GM23338 (cell line): ENCODE results near the gene BACH1. TPM values are rescaled to one million over a fixed set of nuclear protein-coding genes. Genes with fewer than 3 reads are reported as not detected.

Experiments
- ATAC-seq: fragments of 200-7000 bp; cut with Tn5 transposase; 3 replicates; pipeline ENCODE4 v1.9.1; 2020
- DNase-seq: peaks from one replicate; pipeline ENCODE4 v3.0.0-alpha.2; 2015; ENCODE audit warnings: low spot score
- H2AFZ ChIP-seq: fragments of 200-600 bp; sonication (generic); 2 replicates; pipeline ENCODE4 v1.8.0; 2016; ENCODE audit warnings: antibody characterized with exemption, mild to moderate bottlenecking, moderate library complexity
- H3F3A ChIP-seq: fragments of 200-600 bp; sonication (generic); replicated peaks from 2 replicates; pipeline ENCODE4 v1.8.0; 2017; ENCODE audit warnings: antibody characterized with exemption, mixed run types, low read depth
- H3K27ac ChIP-seq: fragments of 200-600 bp; sonication (generic); 2 replicates; pipeline ENCODE4 v1.6.1; 2016; ENCODE audit warnings: low read depth
- H3K27me3 ChIP-seq: fragments of 200-600 bp; sonication (generic); 2 replicates; pipeline ENCODE4 v1.8.0; 2016; ENCODE audit warnings: mild to moderate bottlenecking, mixed run types, moderate library complexity; ENCODE audit not compliant: insufficient read depth
- H3K36me3 ChIP-seq: fragments of 200-600 bp; sonication (generic); 2 replicates; pipeline ENCODE4 v1.8.0; 2016; ENCODE audit warnings: mild to moderate bottlenecking; ENCODE audit not compliant: insufficient read depth
- H3K4me1 ChIP-seq: fragments of 200-600 bp; sonication (generic); 2 replicates; pipeline ENCODE4 v1.8.0; 2016; ENCODE audit warnings: mild to moderate bottlenecking, moderate library complexity; ENCODE audit not compliant: insufficient read depth
- H3K4me2 ChIP-seq: fragments of 200-600 bp; sonication (generic); 2 replicates; pipeline ENCODE4 v1.7.1; 2017; ENCODE audit warnings: mixed run types
- H3K4me3 ChIP-seq: fragments of 200-600 bp; sonication (generic); 2 replicates; pipeline ENCODE4 v1.6.1; 2016; ENCODE audit warnings: mixed run types
- H3K79me2 ChIP-seq: fragments of 200-600 bp; sonication (generic); replicated peaks from 2 replicates; pipeline ENCODE4 v1.8.0; 2017; ENCODE audit warnings: mild to moderate bottlenecking; ENCODE audit not compliant: insufficient read depth
- H3K9me2 ChIP-seq: fragments of 200-600 bp; sonication (generic); 2 replicates; pipeline ENCODE4 v1.8.0; 2017; ENCODE audit not compliant: insufficient read depth
- H4K20me1 ChIP-seq: fragments of 200-600 bp; sonication (generic); replicated peaks from 2 replicates; pipeline ENCODE4 v1.8.0; 2017; ENCODE audit warnings: mild to moderate bottlenecking; ENCODE audit not compliant: insufficient read depth
- H3K27ac Mint-ChIP-seq: 2 replicates; pipeline ENCODE4 v1.8.0; 2020; ENCODE audit warnings: inconsistent platforms, mild to moderate bottlenecking, moderate library complexity, mixed read lengths
- H3K27me3 Mint-ChIP-seq: 3 replicates; pipeline ENCODE4 v1.8.0; 2022; ENCODE audit warnings: low read depth, mild to moderate bottlenecking, moderate library complexity, mixed read lengths, inconsistent platforms; ENCODE audit not compliant: insufficient read depth, poor library complexity
- H3K36me3 Mint-ChIP-seq: 3 replicates; pipeline ENCODE4 v1.8.0; 2021; ENCODE audit warnings: low read depth, mild to moderate bottlenecking, inconsistent platforms, moderate library complexity, mixed read lengths
- H3K4me1 Mint-ChIP-seq: 3 replicates; pipeline ENCODE4 v1.8.0; 2020; ENCODE audit warnings: mild to moderate bottlenecking, inconsistent platforms, mixed read lengths
- H3K4me3 Mint-ChIP-seq: 3 replicates; pipeline ENCODE4 v1.8.0; 2021; ENCODE audit warnings: moderate library complexity, mild to moderate bottlenecking, inconsistent platforms, mixed read lengths
- H3K9me3 Mint-ChIP-seq: 3 replicates; pipeline ENCODE4 v1.8.0; 2020; ENCODE audit warnings: moderate library complexity, mild to moderate bottlenecking, inconsistent platforms, mixed read lengths
- ETS1 ChIP-seq: IDR thresholded peaks from 2 replicates; pipeline ENCODE4 v1.6.1; 2016; ENCODE audit warnings: antibody characterized with exemption
- EZH2 ChIP-seq: fragments of 200-600 bp; sonication (generic); IDR thresholded peaks from one replicate; pipeline ENCODE4 v1.8.0; 2017; ENCODE audit warnings: antibody characterized with exemption, mild to moderate bottlenecking, low read depth; ENCODE audit not compliant: unreplicated experiment
- EZH2phosphoT487 ChIP-seq: fragments of 200-600 bp; sonication (generic); IDR thresholded peaks from one replicate; pipeline ENCODE4 v1.8.1; 2018; ENCODE audit warnings: antibody characterized with exemption; ENCODE audit not compliant: unreplicated experiment
- JUNB ChIP-seq: IDR thresholded peaks from one replicate; pipeline ENCODE4 v1.6.1; 2016; ENCODE audit warnings: antibody characterized with exemption; ENCODE audit not compliant: unreplicated experiment
- NANOG ChIP-seq: IDR thresholded peaks from 2 replicates; pipeline ENCODE4 v1.6.1; 2016; ENCODE audit warnings: antibody characterized with exemption, borderline replicate concordance
- REST ChIP-seq: IDR thresholded peaks from one replicate; pipeline ENCODE4 v1.6.1; 2018; ENCODE audit warnings: antibody characterized with exemption; ENCODE audit not compliant: unreplicated experiment
- STAT1 ChIP-seq: IDR thresholded peaks from one replicate; pipeline ENCODE4 v1.6.1; 2016; ENCODE audit warnings: antibody characterized with exemption; ENCODE audit not compliant: unreplicated experiment
- ZNF114 ChIP-seq: fragments of 250-450 bp; sonication (Bioruptor Pico); IDR thresholded peaks from 2 replicates; pipeline ENCODE4 v1.5.0; 2020; ENCODE audit warnings: mild to moderate bottlenecking, moderate library complexity
- ZNF331 ChIP-seq: fragments of 250-450 bp; sonication (Bioruptor Pico); IDR thresholded peaks from 2 replicates; pipeline ENCODE4 v1.5.0; 2020; ENCODE audit warnings: low read depth, mild to moderate bottlenecking, moderate library complexity
- polyA plus RNA-seq: library from polyadenylated mRNA; unstranded; fragments of >200 nt; fragmentation: Nextera tagmentation; extraction: Ambion mirVana; gene quantifications from 2 replicates; pipeline ENCODE4 v1.2.1, GENCODE V29; 2016
- total RNA-seq: library from RNA; depleted of rRNA; stranded (reverse); fragments of >200 nt; shearing (Covaris generic); gene quantifications from 2 replicates; pipeline ENCODE4 v1.2.3, GENCODE V29; 2014

Gene BACH1
- total and polyA plus RNA-seq, 2 experiments from 2014 or later = 18.9 to 41.2 TPM

- TF ChIP-seq ETS1 (no peak), EZH2phosphoT487 (no peak), NANOG (no peak), ZNF331 (no peak), ZNF114 (CRISPR knock-in tag) (no peak), EZH2 (no peak), JUNB (no peak)
These were observed 8.2 kb downstream of the BACH1 start (continued) for GRCh38 chr21:29306920-29307319.

- no peaks in the 10 kb centered on the region for H3K27me3 ChIP-seq
- H3K9me2 ChIP-seq = no peaks in the 10 kb centered on the region
- H3K79me2 ChIP-seq = peaks cover 100% of the 10 kb centered on the region
- ATAC-seq (no peak), DNase-seq (no peak)
- H3K4me2 ChIP-seq = no peak overlapping the region
- peaks cover 50% of the 10 kb centered on the region for H4K20me1 ChIP-seq
- no peak overlapping the region for H3K4me3 ChIP-seq
- no peak overlapping the region for H3K27ac Mint-ChIP-seq
- no peaks in the 10 kb centered on the region for H3K9me3 Mint-ChIP-seq
- H3K4me1 ChIP-seq = peaks cover 40% of the 10 kb centered on the region
- H3K36me3 ChIP-seq = no peaks in the 10 kb centered on the region
- no peaks in the 10 kb centered on the region for H3K27me3 Mint-ChIP-seq
- no peak overlapping the region for H2AFZ ChIP-seq
- H3F3A ChIP-seq = no peaks in the 10 kb centered on the region
- peaks cover 35% of the 10 kb centered on the region for H3K4me1 Mint-ChIP-seq
- no peak overlapping the region for H3K27ac ChIP-seq
- TF ChIP-seq REST (no peak), EZH2 (no peak), JUNB (no peak), STAT1 (no peak)
- peaks cover 4% of the 10 kb centered on the region; the same call in 2 of the 3 replicates for H3K36me3 Mint-ChIP-seq
- no peak overlapping the region for H3K4me3 Mint-ChIP-seq
These were observed 9.2 kb downstream of the BACH1 start for GRCh38 chr21:29307718-29308455.

GRCh38 chr21:29308456-29308783, 9.7 kb downstream of the BACH1 start:
- peaks cover 54% of the 10 kb centered on the region for H4K20me1 ChIP-seq
- TF ChIP-seq EZH2 = no peak
- TF ChIP-seq ETS1 = no peak

More at GRCh38 chr21:29308456-29308783, 9.7 kb downstream of the BACH1 start:
- Histone ChIP-seq H3F3A (no peaks in the 10 kb centered on the region), H2AFZ (no peak overlapping the region), H3K27ac (no peak overlapping the region), H3K36me3 (no peaks in the 10 kb centered on the region), H3K79me2 (peaks cover 100% of the 10 kb centered on the region), H3K27me3 (no peaks in the 10 kb centered on the region), H3K4me3 (no peak overlapping the region), H3K9me2 (no peaks in the 10 kb centered on the region), H3K4me1 (peaks cover 46% of the 10 kb centered on the region), H3K4me2 (no peak overlapping the region)
- no peaks in the 10 kb centered on the region for H3K9me3 Mint-ChIP-seq
- no peak overlapping the region for H3K4me3 Mint-ChIP-seq
- no peaks in the 10 kb centered on the region for H3K27me3 Mint-ChIP-seq
- peaks cover 35% of the 10 kb centered on the region for H3K4me1 Mint-ChIP-seq
- ATAC-seq = no peak
- DNase-seq = no peak
- H3K36me3 Mint-ChIP-seq = peaks cover 4% of the 10 kb centered on the region; the same call in 2 of the 3 replicates
- H3K27ac Mint-ChIP-seq = no peak overlapping the region
